Stomach (tissue), 9 donors: ENCODE results near the gene IBA57. TPM values are rescaled to one million over a fixed set of nuclear protein-coding genes. Genes with fewer than 3 reads are reported as not detected.

Experiments used
- DNase-seq, 2 donors: peaks; one replicate each; pipeline versions ENCODE4 v3.0.0 to v3.0.0-alpha.2; 2013 to 2019
- H3K27ac ChIP-seq, 5 donors: fragments of 200-600 bp in 4 of 5; sonication (generic) in 4 of 5; one replicate each; pipeline ENCODE4 v1.5.1; 2013 to 2019; ENCODE audit warnings: mild to moderate bottlenecking in 1 of 5, moderate library complexity in 1 of 5
- H3K27me3 ChIP-seq, 3 donors: fragments of 200-600 bp; sonication (generic); one replicate each; pipeline ENCODE4 v1.5.1; 2017 to 2019; ENCODE audit warnings: mixed run types in 1 of 3
- H3K36me3 ChIP-seq, 4 donors: fragments of 200-600 bp; sonication (generic); 1 replicate in 3 of 4; 2 replicates in 1 of 4; pipeline ENCODE4 v1.5.1; 2016 to 2019
- H3K4me1 ChIP-seq, 4 donors: fragments of 200-600 bp; sonication (generic); one replicate each; pipeline ENCODE4 v1.5.1; 2016 to 2019
- H3K4me3 ChIP-seq, 4 donors: fragments of 200-600 bp; sonication (generic) in 3 of 4; one replicate each; pipeline ENCODE4 v1.5.1; 2016 to 2019; ENCODE audit warnings: mild to moderate bottlenecking in 1 of 4
- H3K9me3 ChIP-seq, 4 donors: fragments of 200-600 bp; sonication (generic); one replicate each; pipeline ENCODE4 v1.5.1; 2016 to 2019
- CTCF ChIP-seq, 7 experiments: fragments of 450-650 bp in 4 of 7; fragments of 200-600 bp in 3 of 7; sonication (generic) in 3 of 7; IDR thresholded peaks; one replicate each; pipeline ENCODE4 v1.5.1; 2016 to 2019; ENCODE audit warnings: antibody characterized with exemption in 7 of 7, control low read depth in 2 of 7, mild to moderate bottlenecking in 1 of 7
- EP300 ChIP-seq: sonication (generic); formaldehyde crosslinking; IDR thresholded peaks from one replicate; pipeline ENCODE4 v1.6.1; 2017; ENCODE audit warnings: antibody characterized with exemption
- POLR2A ChIP-seq, 4 donors: fragments of 450-650 bp; IDR thresholded peaks; one replicate each; pipeline ENCODE4 v1.6.1; 2016; ENCODE audit warnings: antibody characterized with exemption in 4 of 4, control low read depth in 2 of 4, mild to moderate bottlenecking in 1 of 4, moderate library complexity in 1 of 4
- POLR2AphosphoS5 ChIP-seq, 3 donors: sonication (generic); formaldehyde crosslinking; IDR thresholded peaks; one replicate each; pipeline ENCODE4 v1.6.1; 2016; ENCODE audit warnings: antibody characterized with exemption in 3 of 3
- WGBS, 5 donors: extraction: QIAGEN DNeasy Blood & Tissue Kit in 3 of 5; methylation state at CpG; one replicate each; pipeline versions ENCODE4 v1.1.5 to v1.1.7; 2013 to 2018; 5-methylcytosine and 5-hydroxymethylcytosine counted together
- intact Hi-C: fragments of 100-400 bp; cut with DNase I; formaldehyde crosslinking; loops from one replicate; pipeline ENCODE4 v1.15.1; 2023; ENCODE audit warnings: low total_unique reads
- polyA plus RNA-seq, 3 donors: library from polyadenylated mRNA; stranded (reverse); fragments of 200-250 nt; gene quantifications; one replicate each; pipeline ENCODE4 v1.2.3, GENCODE V29; 2013
- total RNA-seq, 5 donors: library from RNA; depleted of rRNA; stranded (reverse); fragments of >200 nt; gene quantifications; one replicate each; pipeline versions ENCODE4 v1.1.0 to v1.2.3, GENCODE V29; 2014 to 2016
- donor health status: healthy with polysubstance abuse.
- donor health status: Bipolar disorder and iron deficiency.
- donor health status: healthy.

IBA57 gene
- total and polyA plus RNA-seq, 8 donors, result 1.2 to 6.1 (median 4.3) TPM

GRCh38 chr1:228148935-228149405 lies 16.6 kb upstream of the IBA57 start:
- no peaks in the 10 kb centered on the region for H3K9me3 ChIP-seq
- no peaks in the 10 kb centered on the region for H3K27me3 ChIP-seq
- H3K4me3 ChIP-seq, result no peak overlapping the region
- peaks cover 40 to 81% (median 62%) of the 10 kb centered on the region in 4 donors for H3K4me1 ChIP-seq
- H3K27ac ChIP-seq, result peak overlapping the region; percentile 47 to 93 (median 86)
- DNase-seq, result no peak
- intact Hi-C loops, result loop anchor here (10.0 kb wide), 1 partner anchor 54 kb away; no protein-coding TSS in a partner anchor
- peaks cover 29 to 48% (median 46%) of the 10 kb centered on the region in 4 donors for H3K36me3 ChIP-seq
- TF ChIP-seq POLR2AphosphoS5 (IDR thresholded peaks at IDR 0.05), result no peak
- no peak for TF ChIP-seq CTCF (IDR thresholded peaks at IDR 0.05)
- no peak for TF ChIP-seq EP300
- no peak for TF ChIP-seq POLR2A (IDR thresholded peaks at IDR 0.05)
- 57 to 77% (median 62%) methylated on average over 5 to 8 of the region's 8 CpGs for WGBS, 5 donors

DNA sequence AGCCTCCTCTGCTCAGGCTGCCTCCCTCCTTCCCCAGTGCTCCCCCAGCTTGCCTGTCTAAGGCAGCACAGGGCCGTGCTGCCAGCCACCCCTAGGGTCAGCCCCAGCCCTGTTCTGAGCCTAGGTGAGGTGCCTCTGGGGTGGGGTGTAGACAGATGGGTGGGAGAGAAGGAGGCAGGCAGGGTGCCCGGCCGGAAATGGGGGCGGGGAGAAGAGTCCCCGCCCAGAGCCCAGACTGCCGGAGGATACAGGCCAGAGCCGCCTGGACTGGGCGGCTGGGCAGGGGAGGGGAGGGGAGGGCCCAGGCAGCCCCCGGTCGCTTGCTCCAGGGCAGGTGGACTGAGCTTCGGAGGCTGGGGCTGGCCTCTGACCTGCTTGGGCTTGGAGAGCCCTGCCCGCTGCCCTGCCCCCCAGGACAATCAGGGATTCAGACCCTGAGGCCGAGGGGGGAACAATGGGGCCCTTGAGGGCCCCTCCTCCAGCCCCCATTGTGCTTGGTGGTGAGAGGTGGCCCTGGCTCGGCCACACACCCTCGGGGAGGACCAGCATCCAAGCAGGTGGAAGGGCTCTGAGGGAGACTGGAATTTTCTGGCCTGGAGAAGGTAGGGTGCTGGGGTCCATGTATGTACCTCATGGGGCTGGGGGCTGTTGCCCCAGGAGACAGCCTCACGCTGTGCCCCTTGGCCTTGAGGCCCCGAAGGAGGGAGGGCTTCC lies 16.0 kb upstream of the IBA57 start, which contains the start of gene GJC2:
GJC2 (plus strand) TSS at position 525 of the 714 bp plus-strand sequence. CDS start 7,829 bp downstream, outside the sequence.
- H3K9me3 ChIP-seq, result no peaks in the 10 kb centered on the region
- DNase-seq, result peak in 1 of 2 donors; percentile 91
- peaks cover 34 to 75% (median 56%) of the 10 kb centered on the region in 4 donors for H3K4me1 ChIP-seq
- H3K27ac ChIP-seq, result peak within 1 kb of the TSS; percentile 47 to 93 (median 86)
- H3K4me3 ChIP-seq, result peak within 1 kb of the TSS; percentile 31 to 38 (median 34)
- 28 to 38% (median 35%) methylated on average over 13 to 17 of the region's 17 CpGs for WGBS, 5 donors
- TF ChIP-seq POLR2AphosphoS5 (IDR thresholded peaks at IDR 0.05) (no peak), CTCF (IDR thresholded peaks at IDR 0.05) (no peak), EP300 (no peak), POLR2A (IDR thresholded peaks at IDR 0.05) (no peak)
- intact Hi-C loops, result loop anchor here (10.0 kb wide), 1 partner anchor 55 kb away; no protein-coding TSS in a partner anchor
- no peaks in the 10 kb centered on the region for H3K27me3 ChIP-seq
- H3K36me3 ChIP-seq, result peaks cover 29 to 48% (median 46%) of the 10 kb centered on the region in 4 donors

- H3K27ac ChIP-seq, result peak overlapping the region; percentile 47 to 93 (median 86)
- H3K27me3 ChIP-seq, result no peaks in the 10 kb centered on the region
- H3K4me1 ChIP-seq, result peaks cover 34 to 72% (median 51%) of the 10 kb centered on the region in 4 donors
- intact Hi-C loops, result no loop called here
- no peaks in the 10 kb centered on the region for H3K9me3 ChIP-seq
- WGBS, 5 donors, result 38 to 81% (median 57%) methylated on average over 2 to 7 of the region's 7 CpGs
- TF ChIP-seq POLR2AphosphoS5 (IDR thresholded peaks at IDR 0.05) (no peak), CTCF (IDR thresholded peaks at IDR 0.05) (no peak)
- DNase-seq, result peak in 1 of 2 donors; percentile 63
- H3K36me3 ChIP-seq, result peaks cover 29 to 47% (median 43%) of the 10 kb centered on the region in 4 donors
- H3K4me3 ChIP-seq, result peak overlapping the region; percentile 31 to 38 (median 34)
Observed at GRCh38 chr1:228150120-228150460, 15.5 kb upstream of the IBA57 start.

DNA sequence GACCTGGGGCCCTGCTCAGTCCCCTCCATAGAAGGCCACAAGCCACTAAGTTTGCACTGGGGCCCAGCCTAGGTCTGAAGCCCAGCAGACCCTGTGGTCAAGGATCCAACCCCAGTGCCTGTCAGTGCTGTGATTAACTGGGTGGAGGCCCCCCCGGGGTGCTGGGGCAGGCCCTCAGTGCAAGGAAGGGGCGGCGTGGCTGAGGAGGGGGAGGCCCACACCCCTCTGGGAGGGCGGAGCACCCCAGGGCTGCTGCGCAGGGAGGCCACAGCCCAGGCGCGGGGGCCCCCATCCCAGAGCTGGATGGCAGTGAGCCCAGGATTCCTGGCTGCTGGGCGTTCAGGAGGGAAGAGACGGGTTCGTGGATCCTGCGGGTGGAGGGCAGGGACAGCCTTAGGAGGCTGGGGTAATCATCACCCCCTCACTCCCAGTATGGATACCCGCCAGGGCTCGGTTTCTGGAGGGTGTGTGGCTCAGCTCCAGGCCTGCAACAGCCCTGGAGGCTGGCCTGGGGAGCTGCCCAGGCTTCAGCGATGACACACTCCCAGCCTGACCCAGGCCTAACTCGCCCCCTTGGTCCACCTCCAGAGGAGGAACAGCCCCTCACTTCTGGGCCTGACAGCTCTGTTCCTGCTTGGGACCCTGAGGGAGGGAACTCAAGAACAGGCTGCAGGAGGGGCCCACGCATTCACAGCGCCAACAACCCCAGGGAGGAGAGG lies 15.0 kb upstream of the IBA57 start:
- DNase-seq, result peak in 1 of 2 donors; percentile 93
- H3K36me3 ChIP-seq, result peaks cover 29 to 42% (median 38%) of the 10 kb centered on the region in 4 donors
- WGBS, 5 donors, result 0 to 58% (median 31%) methylated on average over 2 to 17 of the region's 17 CpGs
- TF ChIP-seq POLR2AphosphoS5 (IDR thresholded peaks at IDR 0.05) (no peak), EP300 (no peak), CTCF (IDR thresholded peaks at IDR 0.05) (no peak), POLR2A (IDR thresholded peaks at IDR 0.05) (no peak)
- peaks cover 34 to 72% (median 47%) of the 10 kb centered on the region in 4 donors for H3K4me1 ChIP-seq
- no peaks in the 10 kb centered on the region for H3K27me3 ChIP-seq
- peak overlapping the region; percentile 47 to 93 (median 86) for H3K27ac ChIP-seq
- intact Hi-C loops, result no loop called here
- no peaks in the 10 kb centered on the region for H3K9me3 ChIP-seq
- peak overlapping the region; percentile 31 to 38 (median 34) for H3K4me3 ChIP-seq
